ENCODE measurements around the gene HIF1A.

DNA sequence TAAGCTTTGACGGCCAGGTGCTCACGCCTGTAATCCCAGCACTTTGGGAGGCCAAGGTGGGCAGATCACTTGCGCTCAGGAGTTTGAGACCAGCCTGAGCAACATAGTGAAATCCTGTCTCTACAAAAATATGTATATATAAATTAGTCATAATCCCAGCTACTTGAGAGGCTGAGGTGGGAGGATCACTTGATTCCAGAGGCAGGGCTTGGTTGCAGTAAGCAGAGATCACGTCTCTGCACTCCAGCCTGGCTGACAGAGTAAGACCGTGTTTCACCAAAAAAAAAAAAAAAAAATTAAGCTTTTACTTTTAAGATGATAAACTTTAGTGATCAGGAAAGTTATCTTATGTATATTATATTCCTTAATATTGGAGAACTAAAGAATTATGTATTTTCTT is 48.9 kb downstream of the HIF1A start:
- TF ChIP-seq ZNF274 (IDR thresholded peaks at IDR 0.05; ENCODE audit: low read depth, low read length) (no peak), SUZ12 (IDR thresholded peaks at IDR 0.05; ENCODE audit: extremely low read depth, insufficient read depth, insufficient read length) (no peak)

All from NT2/D1 (cell line).